Left ventricle myocardium inferior (tissue), 1 donor: ENCODE measurements around the gene CD247. TPM values are rescaled to one million over a fixed set of nuclear protein-coding genes. Genes with fewer than 3 reads are reported as not detected.

Experiments
- DNase-seq: peaks from one replicate; pipeline ENCODE4 v3.0.0-alpha.2; 2020
- H3K27ac ChIP-seq: fragments of 200-600 bp; replicated peaks from 2 replicates; pipeline ENCODE4 v1.8.0; 2021
- H3K27me3 ChIP-seq: fragments of 200-600 bp; 2 replicates; pipeline ENCODE4 v1.8.0; 2021; ENCODE audit warnings: low read depth
- H3K36me3 ChIP-seq: fragments of 200-600 bp; 2 replicates; pipeline ENCODE4 v1.8.0; 2021
- H3K4me1 ChIP-seq: fragments of 200-600 bp; 2 replicates; pipeline ENCODE4 v1.8.0; 2021
- H3K4me3 ChIP-seq: fragments of 200-600 bp; 2 replicates; pipeline ENCODE4 v1.8.0; 2021; ENCODE audit warnings: mild to moderate bottlenecking, moderate library complexity
- H3K9me3 ChIP-seq: fragments of 200-600 bp; replicated peaks from 2 replicates; pipeline ENCODE4 v1.8.0; 2021
- intact Hi-C: fragments of 100-400 bp; cut with micrococcal nuclease; formaldehyde crosslinking; loops from one replicate; pipeline ENCODE4 v1.11.0; 2022
- total RNA-seq: library from RNA; stranded (reverse); fragmentation: NEBNext Ultra II Directional; extraction: Animal tissue kit (Norgen Biotek cat#: 25700); gene quantifications from one replicate; pipeline ENCODE4 v1.2.1, GENCODE V29; 2021
- TF ChIP-seq, protein P1 (sequence below): fragments of 200-600 bp; IDR thresholded peaks from 2 replicates; pipeline ENCODE4 v1.8.0; 2021; ENCODE audit warnings: antibody characterized with exemption, mild to moderate bottlenecking, borderline replicate concordance
- donor health status: DM: no; HTN: yes; CAD: no; lungs with severe emphysema.

The CD247 gene
- total RNA-seq, 1 donor from 2014 or later: 0.82 TPM

DNA sequence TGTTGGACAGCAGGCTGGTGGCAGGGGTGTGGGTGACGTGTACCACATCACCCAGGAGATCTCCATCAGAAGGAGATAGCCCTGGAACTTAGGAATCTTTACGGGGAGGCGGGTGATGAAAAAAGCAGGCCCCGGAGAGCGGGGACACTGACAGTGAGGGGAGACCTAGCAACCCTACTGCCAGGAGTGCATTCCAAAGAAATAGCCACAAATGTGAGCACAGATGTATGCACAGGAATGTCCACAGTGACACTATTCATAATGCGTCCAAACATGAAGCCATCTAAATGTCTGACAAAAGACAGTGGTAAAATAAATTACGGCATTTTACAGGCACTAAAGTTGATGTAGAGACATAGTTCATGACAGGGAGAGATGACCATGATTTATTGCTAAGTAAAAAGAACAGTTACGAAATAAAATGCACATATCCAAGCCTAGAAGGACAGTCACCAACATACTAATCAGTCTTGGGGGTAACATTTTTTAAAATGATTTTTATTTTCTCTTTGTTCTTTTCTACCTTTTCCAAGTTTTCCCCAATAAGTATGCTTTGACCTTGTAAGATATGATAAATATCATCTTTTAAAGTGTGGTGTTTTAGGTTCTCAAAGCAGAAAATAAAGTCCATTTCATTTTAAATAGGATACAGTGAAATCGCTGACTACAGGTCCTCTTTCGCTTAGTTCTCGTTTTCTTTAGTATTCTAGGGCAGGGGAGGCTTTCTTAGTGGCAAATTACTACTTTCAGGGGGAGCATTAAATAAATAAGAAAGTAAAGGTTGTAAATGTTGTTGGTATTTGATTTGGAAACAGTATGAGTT is 21.3 kb downstream of the CD247 start:
- TF ChIP-seq, protein P1, sequence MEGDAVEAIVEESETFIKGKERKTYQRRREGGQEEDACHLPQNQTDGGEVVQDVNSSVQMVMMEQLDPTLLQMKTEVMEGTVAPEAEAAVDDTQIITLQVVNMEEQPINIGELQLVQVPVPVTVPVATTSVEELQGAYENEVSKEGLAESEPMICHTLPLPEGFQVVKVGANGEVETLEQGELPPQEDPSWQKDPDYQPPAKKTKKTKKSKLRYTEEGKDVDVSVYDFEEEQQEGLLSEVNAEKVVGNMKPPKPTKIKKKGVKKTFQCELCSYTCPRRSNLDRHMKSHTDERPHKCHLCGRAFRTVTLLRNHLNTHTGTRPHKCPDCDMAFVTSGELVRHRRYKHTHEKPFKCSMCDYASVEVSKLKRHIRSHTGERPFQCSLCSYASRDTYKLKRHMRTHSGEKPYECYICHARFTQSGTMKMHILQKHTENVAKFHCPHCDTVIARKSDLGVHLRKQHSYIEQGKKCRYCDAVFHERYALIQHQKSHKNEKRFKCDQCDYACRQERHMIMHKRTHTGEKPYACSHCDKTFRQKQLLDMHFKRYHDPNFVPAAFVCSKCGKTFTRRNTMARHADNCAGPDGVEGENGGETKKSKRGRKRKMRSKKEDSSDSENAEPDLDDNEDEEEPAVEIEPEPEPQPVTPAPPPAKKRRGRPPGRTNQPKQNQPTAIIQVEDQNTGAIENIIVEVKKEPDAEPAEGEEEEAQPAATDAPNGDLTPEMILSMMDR: no peak
- intact Hi-C loops: no loop called here
- H3K9me3 ChIP-seq: no peaks in the 10 kb centered on the region
- peaks cover 57% of the 10 kb centered on the region for H3K27me3 ChIP-seq
- no peaks in the 10 kb centered on the region for H3K4me1 ChIP-seq
- no peak for DNase-seq
- no peak overlapping the region for H3K4me3 ChIP-seq
- no peak overlapping the region for H3K27ac ChIP-seq
- no peaks in the 10 kb centered on the region for H3K36me3 ChIP-seq

DNA sequence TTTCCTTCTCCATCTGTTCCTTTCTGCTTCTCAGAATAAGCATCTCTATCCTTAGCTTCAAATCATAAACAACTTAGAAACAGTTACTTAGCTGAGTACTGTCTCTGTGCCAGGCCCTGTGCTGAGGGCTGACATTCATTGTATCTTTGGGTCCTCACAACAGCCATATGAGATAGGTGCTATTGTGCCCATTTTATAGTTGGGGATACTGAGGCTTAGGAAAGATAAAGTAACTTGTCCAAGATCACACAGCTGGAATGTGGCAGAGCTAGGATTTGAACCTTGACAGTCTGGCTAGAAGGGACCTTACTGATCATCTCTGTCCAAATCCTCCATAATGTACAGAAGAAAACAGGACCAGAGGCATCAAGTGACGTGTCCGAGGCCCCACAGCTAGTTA is 25.0 kb downstream of the CD247 start:
- intact Hi-C loops: no loop called here
- DNase-seq: no peak
- peaks cover 47% of the 10 kb centered on the region for H3K27me3 ChIP-seq
- no peaks in the 10 kb centered on the region for H3K36me3 ChIP-seq
- H3K4me3 ChIP-seq: no peak overlapping the region
- TF ChIP-seq, protein P1: no peak
- no peak overlapping the region for H3K27ac ChIP-seq
- H3K4me1 ChIP-seq: no peaks in the 10 kb centered on the region
- no peaks in the 10 kb centered on the region for H3K9me3 ChIP-seq

DNA sequence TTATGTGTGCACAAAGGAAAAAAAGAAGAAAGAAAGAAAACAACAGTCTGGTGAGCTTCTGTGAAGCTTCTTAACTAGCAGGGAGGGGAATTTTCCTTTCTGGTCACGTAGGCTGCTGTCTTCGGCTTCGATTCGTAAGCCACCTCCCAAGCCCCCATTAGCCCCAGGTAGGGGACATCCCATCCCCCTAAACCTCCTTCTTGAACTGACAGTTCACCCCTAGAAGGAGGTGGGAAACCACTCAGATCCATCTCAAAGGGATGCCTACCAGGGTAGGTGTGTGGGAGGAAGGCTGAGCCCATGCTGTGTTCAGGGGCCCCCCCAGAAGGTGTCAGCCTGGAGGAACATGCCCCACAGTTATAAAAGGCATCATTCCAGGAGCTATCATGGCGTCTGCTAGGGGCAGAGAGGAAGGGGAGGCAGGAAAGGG is 25.8 kb downstream of the CD247 start:
- Histone ChIP-seq H3K27ac (no peak overlapping the region), H3K4me1 (no peaks in the 10 kb centered on the region), H3K36me3 (no peaks in the 10 kb centered on the region), H3K27me3 (peaks cover 47% of the 10 kb centered on the region), H3K4me3 (no peak overlapping the region), H3K9me3 (no peaks in the 10 kb centered on the region)
- TF ChIP-seq, protein P1: no peak
- intact Hi-C loops: no loop called here
- DNase-seq: no peak

DNA sequence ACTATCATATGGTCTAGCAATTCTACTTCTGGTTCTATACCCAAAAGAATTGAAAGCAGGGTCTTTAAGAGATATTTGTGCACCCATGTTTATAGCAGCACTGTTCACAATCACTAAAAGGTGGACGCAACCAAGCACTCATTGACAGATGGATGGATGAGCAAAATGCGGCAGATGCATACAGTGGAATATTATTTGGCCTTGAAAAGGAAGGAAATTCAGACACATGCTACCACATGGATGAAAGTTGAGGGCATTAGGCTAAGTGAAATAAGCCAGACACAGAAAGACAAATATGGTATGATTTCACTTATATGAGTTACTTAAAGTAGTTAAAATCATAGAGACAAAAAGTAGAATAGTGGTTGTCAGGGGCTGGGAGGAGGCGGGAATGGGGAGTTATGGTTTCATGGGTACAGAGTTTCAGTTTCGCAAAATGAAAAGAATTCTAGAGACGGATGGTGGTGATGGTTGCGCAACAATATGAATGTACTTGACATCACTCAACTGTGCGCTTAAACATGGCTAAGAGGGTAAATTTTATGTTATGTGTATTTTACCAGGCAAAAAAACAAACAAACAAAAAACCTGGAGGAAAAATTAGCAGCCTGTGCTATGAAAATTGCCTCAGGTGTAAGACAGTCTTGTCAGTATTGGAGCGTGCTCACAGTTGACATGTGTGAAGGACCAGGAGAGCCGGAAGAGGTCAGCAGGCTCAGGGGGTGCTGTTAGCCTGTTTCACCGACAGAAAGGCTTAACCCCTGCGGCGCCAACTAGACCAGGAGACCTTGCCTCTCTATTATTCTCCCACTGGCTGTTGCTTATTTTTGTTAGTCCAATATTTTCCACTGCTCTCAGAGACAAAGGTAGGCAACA is 26.5 kb downstream of the CD247 start:
- TF ChIP-seq, protein P1: no peak
- intact Hi-C loops: no loop called here
- DNase-seq: no peak
- Histone ChIP-seq H3K36me3 (no peaks in the 10 kb centered on the region), H3K27ac (no peak overlapping the region), H3K4me1 (no peaks in the 10 kb centered on the region), H3K4me3 (no peak overlapping the region), H3K9me3 (no peaks in the 10 kb centered on the region), H3K27me3 (peaks cover 46% of the 10 kb centered on the region)

DNA sequence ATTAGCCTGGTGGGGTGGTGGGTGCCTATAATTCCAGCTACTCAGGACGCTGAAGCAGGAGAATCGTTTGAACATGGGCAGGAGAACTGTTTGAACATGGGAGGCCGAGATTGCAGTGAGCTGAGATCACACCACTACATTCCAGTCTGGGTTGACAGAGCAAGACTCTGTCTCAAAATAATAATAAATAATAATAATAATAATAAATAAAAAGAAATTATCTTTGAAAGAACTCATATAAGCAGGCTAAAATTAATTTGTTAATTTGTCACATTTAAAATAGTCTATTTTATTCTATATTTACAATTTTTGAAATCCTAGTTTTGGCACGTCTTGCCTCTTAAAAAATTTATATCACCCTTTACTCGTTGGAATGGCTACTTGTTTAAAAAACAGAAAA is 27.6 kb downstream of the CD247 start:
- Histone ChIP-seq H3K27ac (no peak overlapping the region), H3K36me3 (no peaks in the 10 kb centered on the region), H3K4me1 (no peaks in the 10 kb centered on the region), H3K9me3 (no peaks in the 10 kb centered on the region), H3K27me3 (peaks cover 38% of the 10 kb centered on the region), H3K4me3 (no peak overlapping the region)
- no peak for DNase-seq
- intact Hi-C loops: no loop called here
- TF ChIP-seq, protein P1: no peak
